Transverse colon (tissue), 4 donors: ENCODE results near the gene CAMTA1. TPM values are rescaled to one million over a fixed set of nuclear protein-coding genes. Genes with fewer than 3 reads are reported as not detected.

ENCODE experiments used
- DNase-seq: peaks from one replicate; pipeline ENCODE4 v3.0.0-alpha.2; 2019
- H3K27ac ChIP-seq, 4 donors: fragments of 200-600 bp; sonication (generic); 2 replicates each; pipeline ENCODE4 v1.5.1; 2016 to 2018; ENCODE audit warnings: inconsistent platforms in 4 of 4
- H3K27me3 ChIP-seq: fragments of 200-600 bp; sonication (generic); 2 replicates; pipeline ENCODE4 v1.5.1; 2017; ENCODE audit warnings: inconsistent platforms
- H3K36me3 ChIP-seq, 4 donors: fragments of 200-600 bp; sonication (generic); 2 replicates each; pipeline ENCODE4 v1.5.1; 2017 to 2019; ENCODE audit warnings: inconsistent platforms in 4 of 4
- H3K4me1 ChIP-seq, 4 donors: fragments of 200-600 bp; sonication (generic); 2 replicates each; pipeline ENCODE4 v1.5.1; 2017 to 2020; ENCODE audit warnings: inconsistent platforms in 4 of 4
- H3K4me3 ChIP-seq, 4 donors: fragments of 200-600 bp; sonication (generic); 1 replicate in 1 of 4; 2 replicates in 3 of 4; pipeline versions ENCODE4 v1.5.1 to v1.6.1; 2017 to 2019; ENCODE audit warnings: inconsistent platforms in 4 of 4
- H3K9me3 ChIP-seq, 2 donors: fragments of 200-600 bp; sonication (generic); 2 replicates each; pipeline ENCODE4 v1.5.1; 2017 to 2019; ENCODE audit warnings: inconsistent platforms in 2 of 2
- EP300 ChIP-seq: sonication (generic); formaldehyde crosslinking; IDR thresholded peaks from one replicate; pipeline ENCODE4 v1.6.1; 2017; ENCODE audit warnings: antibody characterized with exemption, low read depth
- POLR2A ChIP-seq: fragments of 450-650 bp; IDR thresholded peaks from one replicate; pipeline ENCODE4 v1.6.1; 2016; ENCODE audit warnings: antibody characterized with exemption, mild to moderate bottlenecking, moderate library complexity
- POLR2AphosphoS5 ChIP-seq, 3 donors: sonication (generic); formaldehyde crosslinking; IDR thresholded peaks; one replicate each; pipeline ENCODE4 v1.6.1; 2016; ENCODE audit warnings: antibody characterized with exemption in 3 of 3
- WGBS, 2 donors: methylation state at CpG; one replicate each; pipeline ENCODE4 v1.1.5; 2018; ENCODE audit warnings: low coverage in 1 of 2; 5-methylcytosine and 5-hydroxymethylcytosine counted together
- in situ Hi-C, 4 donors: fragments of 200-750 bp; cut with MboI; loops; one replicate each; pipeline versions ENCODE4 v1.15.0 to v1.15.1; 2017; ENCODE audit warnings: low sequenced_read_pairs in 3 of 4, low pct_ligation_motif_present in 1 of 4, low pct_unique_long_range_greater_than_20kb in 1 of 4
- intact Hi-C: fragments of 100-400 bp; cut with DNase I; formaldehyde crosslinking; loops from one replicate; pipeline ENCODE4 v1.15.1; 2023; ENCODE audit warnings: low total_unique reads
- total RNA-seq, 4 donors: library from RNA; depleted of rRNA; stranded (reverse); fragments of >200 nt; gene quantifications; one replicate each; pipeline ENCODE4 v1.1.0, GENCODE V29; 2016
- TF ChIP-seq, protein P1 (sequence below), 5 experiments: fragments of 200-600 bp in 3 of 5; fragments of 450-650 bp in 2 of 5; sonication (generic) in 3 of 5; IDR thresholded peaks; 1 replicate in 2 of 5; 2 replicates in 3 of 5; pipeline ENCODE4 v1.5.1; 2016 to 2017; ENCODE audit warnings: antibody characterized with exemption in 5 of 5, inconsistent platforms in 3 of 5, mild to moderate bottlenecking in 2 of 5, moderate library complexity in 1 of 5

CAMTA1 gene
- total RNA-seq, 4 donors from 2014 or later = 93.8 to 268 (median 130) TPM

DNA sequence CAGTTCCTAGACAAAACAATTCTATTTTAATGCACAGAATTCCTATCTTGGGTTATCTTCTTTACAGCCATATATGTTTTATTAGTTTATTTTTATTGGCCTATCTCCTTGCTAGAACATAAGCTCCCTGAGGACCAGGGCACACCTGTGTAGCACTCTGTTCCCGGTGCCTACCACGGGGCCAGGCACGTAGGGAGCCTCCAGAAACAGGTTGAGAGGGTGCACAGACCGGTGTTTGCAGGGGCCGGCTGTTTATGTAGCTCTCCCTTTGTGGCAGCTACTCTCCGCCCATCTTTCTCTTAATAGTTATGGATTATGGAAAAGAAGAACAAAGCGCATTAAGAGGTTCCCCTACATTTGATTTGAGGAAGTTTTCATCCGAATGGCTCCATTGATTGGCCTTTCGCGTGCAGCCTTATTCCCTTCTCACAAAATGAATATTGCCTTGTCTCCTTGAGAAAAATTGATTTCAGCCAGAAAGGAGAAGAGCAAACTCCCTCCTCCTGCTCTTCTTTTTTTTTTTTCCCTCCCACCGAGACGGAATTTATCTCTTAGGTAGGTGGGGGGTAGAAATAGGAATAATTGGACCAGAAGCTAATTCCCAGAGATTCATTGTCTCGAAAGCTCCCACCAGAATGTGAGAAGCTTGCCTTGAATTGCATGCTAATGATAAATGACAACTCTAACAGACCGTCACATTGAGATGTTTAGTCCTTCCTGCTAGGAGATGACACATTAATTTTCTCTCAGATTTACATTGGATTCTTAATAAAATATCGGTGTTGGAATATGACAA lies 447.4 kb downstream of the CAMTA1 start:
- Histone ChIP-seq H3K4me3 (no peak overlapping the region), H3K9me3 (no peaks in the 10 kb centered on the region), H3K27me3 (no peaks in the 10 kb centered on the region), H3K27ac (no peak overlapping the region), H3K36me3 (no peaks in the 10 kb centered on the region), H3K4me1 (no peaks in the 10 kb centered on the region)
- 78 to 84% methylated on average over 11 to 15 of the region's 15 CpGs for WGBS, 2 donors
- TF ChIP-seq, protein P1, sequence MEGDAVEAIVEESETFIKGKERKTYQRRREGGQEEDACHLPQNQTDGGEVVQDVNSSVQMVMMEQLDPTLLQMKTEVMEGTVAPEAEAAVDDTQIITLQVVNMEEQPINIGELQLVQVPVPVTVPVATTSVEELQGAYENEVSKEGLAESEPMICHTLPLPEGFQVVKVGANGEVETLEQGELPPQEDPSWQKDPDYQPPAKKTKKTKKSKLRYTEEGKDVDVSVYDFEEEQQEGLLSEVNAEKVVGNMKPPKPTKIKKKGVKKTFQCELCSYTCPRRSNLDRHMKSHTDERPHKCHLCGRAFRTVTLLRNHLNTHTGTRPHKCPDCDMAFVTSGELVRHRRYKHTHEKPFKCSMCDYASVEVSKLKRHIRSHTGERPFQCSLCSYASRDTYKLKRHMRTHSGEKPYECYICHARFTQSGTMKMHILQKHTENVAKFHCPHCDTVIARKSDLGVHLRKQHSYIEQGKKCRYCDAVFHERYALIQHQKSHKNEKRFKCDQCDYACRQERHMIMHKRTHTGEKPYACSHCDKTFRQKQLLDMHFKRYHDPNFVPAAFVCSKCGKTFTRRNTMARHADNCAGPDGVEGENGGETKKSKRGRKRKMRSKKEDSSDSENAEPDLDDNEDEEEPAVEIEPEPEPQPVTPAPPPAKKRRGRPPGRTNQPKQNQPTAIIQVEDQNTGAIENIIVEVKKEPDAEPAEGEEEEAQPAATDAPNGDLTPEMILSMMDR (IDR thresholded peaks at IDR 0.05) = no peak
- TF ChIP-seq POLR2A (no peak), EP300 (no peak), POLR2AphosphoS5 (IDR thresholded peaks at IDR 0.05) (no peak)
- no peak for DNase-seq
- intact Hi-C loops (no loop called here), in situ Hi-C loops (no loop called here)

DNA sequence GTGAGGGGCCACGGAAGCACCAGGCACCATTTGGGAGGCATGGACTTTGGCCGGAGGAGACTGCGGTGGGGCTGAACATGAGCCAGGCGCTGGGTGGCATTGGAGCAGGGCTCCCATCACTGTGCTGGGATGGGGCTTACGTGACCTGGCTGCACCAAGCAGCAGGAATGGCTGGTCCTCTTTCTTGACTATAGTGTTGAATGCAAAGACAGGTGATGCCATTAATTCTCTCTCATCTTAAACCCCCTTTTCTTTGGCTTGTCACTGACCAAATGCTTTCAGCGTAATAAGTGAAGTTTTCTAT lies 447.9 kb downstream of the CAMTA1 start:
- 90 to 91% methylated on average over 4 to 6 of the region's 6 CpGs for WGBS, 2 donors
- in situ Hi-C loops = no loop called here

DNA sequence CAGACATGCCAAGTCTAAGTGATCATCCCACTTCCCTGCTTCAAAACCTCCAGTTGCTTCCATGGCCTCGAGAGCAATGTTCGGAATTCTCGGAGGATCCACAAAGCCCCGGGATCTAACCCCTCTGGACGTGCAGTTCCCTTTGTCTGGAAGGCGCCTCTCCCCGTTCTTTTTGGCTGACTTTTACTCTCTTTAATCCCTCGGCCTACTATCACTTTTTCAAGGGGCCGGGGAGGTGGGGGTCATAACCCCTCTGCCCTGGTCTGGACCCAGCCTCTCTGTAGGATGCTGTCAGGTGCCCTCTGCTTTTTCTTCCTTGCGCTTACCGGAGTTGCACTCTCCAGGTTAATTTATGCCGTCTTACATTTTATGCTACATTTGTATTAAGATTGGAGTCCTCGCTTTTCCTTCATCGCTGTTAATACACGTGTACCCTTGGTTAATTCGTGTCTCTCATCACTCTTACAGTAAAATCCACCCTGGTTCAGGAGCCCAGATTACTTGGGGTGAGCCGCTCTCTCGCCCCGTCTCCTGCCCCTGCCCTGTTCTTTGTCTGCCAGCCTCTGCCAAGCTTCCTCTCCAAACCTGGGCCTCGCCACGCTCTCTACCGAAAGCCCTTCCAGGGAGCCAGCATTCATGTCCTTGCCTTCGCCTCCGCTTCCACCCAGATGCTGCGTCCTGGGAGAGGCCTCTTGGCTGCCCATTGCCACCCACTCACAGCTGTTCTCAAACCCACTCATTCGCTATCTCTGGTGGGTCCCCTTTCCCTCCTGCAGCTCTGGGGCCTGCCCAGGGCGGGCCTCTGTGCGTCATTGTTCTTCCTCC lies 448.6 kb downstream of the CAMTA1 start:
- no peaks in the 10 kb centered on the region for H3K9me3 ChIP-seq
- H3K4me1 ChIP-seq = no peaks in the 10 kb centered on the region
- H3K27me3 ChIP-seq = no peaks in the 10 kb centered on the region
- 89 to 91% methylated on average over 9 to 28 of the region's 28 CpGs for whole genome bisulfite sequencing, 2 donors
- no peak for DNase-seq
- intact Hi-C loops = no loop called here
- H3K4me3 ChIP-seq = no peak overlapping the region
- no peak for TF ChIP-seq POLR2A
- TF ChIP-seq, protein P1 (IDR thresholded peaks at IDR 0.05) = no peak
- TF ChIP-seq EP300 = no peak
- TF ChIP-seq POLR2AphosphoS5 (IDR thresholded peaks at IDR 0.05) = no peak
- H3K27ac ChIP-seq = no peak overlapping the region
- no peaks in the 10 kb centered on the region for H3K36me3 ChIP-seq
- in situ Hi-C loops = no loop called here

More for the DNA sequence above, 447.9 kb downstream of the CAMTA1 start:
- Histone ChIP-seq H3K36me3 (no peaks in the 10 kb centered on the region), H3K9me3 (no peaks in the 10 kb centered on the region), H3K4me3 (no peak overlapping the region), H3K4me1 (no peaks in the 10 kb centered on the region), H3K27ac (no peak overlapping the region), H3K27me3 (no peaks in the 10 kb centered on the region)
- intact Hi-C loops = no loop called here
- DNase-seq = no peak
- TF ChIP-seq EP300 = no peak

DNA sequence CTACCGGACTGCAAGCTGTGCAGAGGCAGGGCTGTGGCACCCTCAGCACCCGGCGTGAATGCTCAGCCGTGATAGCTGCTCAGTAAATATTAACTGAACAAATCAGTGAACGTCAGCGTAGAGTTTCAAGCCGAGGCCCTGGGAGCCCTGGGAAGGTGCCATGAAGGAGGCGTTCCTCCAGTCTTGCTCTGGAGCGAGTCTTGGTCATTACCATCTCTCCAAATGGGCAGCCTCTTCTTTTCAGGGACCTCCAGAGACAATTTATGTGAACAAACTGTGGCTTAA lies 449.2 kb downstream of the CAMTA1 start:
- in situ Hi-C loops = no loop called here
- Histone ChIP-seq H3K4me1 (no peaks in the 10 kb centered on the region), H3K36me3 (no peaks in the 10 kb centered on the region), H3K27me3 (no peaks in the 10 kb centered on the region), H3K4me3 (no peak overlapping the region), H3K27ac (no peak overlapping the region), H3K9me3 (no peaks in the 10 kb centered on the region)
- DNase-seq = no peak
- 83 to 91% methylated on average over 2 to 9 of the region's 9 CpGs for WGBS, 2 donors
- no peak for TF ChIP-seq EP300
- TF ChIP-seq POLR2A = no peak
- TF ChIP-seq, protein P1 (IDR thresholded peaks at IDR 0.05) = no peak
- no peak for TF ChIP-seq POLR2AphosphoS5 (IDR thresholded peaks at IDR 0.05)
- intact Hi-C loops = no loop called here
